ENCODE results near the gene USP17L30.
A peak's percentile ranks its signal among the peaks of the same experiment; 100 is the strongest.
"Not testable (repeated sequence)": the region's sequence is repeated elsewhere in the genome, so short reads cannot be mapped to it uniquely, and the experiment has no call there.

Gene USP17L30, protein sequence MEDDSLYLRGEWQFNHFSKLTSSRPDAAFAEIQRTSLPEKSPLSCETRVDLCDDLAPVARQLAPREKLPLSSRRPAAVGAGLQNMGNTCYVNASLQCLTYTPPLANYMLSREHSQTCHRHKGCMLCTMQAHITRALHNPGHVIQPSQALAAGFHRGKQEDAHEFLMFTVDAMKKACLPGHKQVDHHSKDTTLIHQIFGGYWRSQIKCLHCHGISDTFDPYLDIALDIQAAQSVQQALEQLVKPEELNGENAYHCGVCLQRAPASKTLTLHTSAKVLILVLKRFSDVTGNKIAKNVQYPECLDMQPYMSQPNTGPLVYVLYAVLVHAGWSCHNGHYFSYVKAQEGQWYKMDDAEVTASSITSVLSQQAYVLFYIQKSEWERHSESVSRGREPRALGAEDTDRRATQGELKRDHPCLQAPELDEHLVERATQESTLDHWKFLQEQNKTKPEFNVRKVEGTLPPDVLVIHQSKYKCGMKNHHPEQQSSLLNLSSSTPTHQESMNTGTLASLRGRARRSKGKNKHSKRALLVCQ

DNA sequence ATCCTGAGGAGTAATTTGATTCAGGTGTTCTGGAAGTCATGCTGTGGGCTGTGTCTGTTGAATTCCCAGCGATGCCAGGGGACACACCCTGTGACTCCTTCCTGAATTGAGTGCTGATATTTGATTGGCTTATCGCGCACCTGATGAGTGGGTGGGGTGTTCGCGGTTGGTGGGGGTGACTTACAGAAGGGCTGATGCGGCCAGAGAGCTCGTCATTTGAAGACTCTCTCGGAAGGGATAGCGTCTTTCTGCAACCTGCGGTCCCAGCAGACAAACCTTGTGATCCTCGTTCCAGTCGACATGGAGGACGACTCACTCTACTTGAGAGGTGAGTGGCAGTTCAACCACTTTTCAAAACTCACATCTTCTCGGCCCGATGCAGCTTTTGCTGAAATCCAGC lies at the start of gene USP17L30:
USP17L30 (plus strand) TSS at position 301 of the 400 bp plus-strand sequence; CDS start at position 301, 0 bp downstream.
- DNase-seq: not testable (repeated sequence)

DNA sequence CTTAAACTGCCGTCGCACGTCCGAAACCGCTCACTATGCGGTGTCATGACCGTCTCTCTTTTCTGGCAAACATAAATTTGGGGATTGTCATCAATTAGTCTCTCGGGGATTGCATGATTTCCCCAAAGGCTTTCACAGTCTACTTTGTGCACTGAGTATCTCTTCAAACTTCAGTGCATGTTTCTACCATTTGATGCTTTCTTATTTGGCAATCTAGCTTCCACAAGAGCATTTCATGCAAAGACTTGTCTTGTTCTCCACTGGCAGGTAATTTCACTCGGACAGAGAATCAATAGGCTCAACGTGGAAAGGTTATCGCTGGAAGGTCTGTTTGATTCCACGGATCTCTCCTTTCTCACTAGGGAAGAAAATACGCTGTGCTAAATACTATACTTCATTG lies 38.7 kb upstream of the USP17L30 start:
- DNase-seq: not testable (repeated sequence)

DNA sequence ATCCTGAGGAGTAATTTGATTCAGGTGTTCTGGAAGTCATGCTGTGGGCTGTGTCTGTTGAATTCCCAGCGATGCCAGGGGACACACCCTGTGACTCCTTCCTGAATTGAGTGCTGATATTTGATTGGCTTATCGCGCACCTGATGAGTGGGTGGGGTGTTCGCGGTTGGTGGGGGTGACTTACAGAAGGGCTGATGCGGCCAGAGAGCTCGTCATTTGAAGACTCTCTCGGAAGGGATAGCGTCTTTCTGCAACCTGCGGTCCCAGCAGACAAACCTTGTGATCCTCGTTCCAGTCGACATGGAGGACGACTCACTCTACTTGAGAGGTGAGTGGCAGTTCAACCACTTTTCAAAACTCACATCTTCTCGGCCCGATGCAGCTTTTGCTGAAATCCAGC lies 38.1 kb upstream of the USP17L30 start, which contains the start of gene USP17L24:
USP17L24 (plus strand) TSS at position 301 of the 400 bp plus-strand sequence; CDS start at position 301, 0 bp downstream.
- not testable (repeated sequence) for DNase-seq

DNA sequence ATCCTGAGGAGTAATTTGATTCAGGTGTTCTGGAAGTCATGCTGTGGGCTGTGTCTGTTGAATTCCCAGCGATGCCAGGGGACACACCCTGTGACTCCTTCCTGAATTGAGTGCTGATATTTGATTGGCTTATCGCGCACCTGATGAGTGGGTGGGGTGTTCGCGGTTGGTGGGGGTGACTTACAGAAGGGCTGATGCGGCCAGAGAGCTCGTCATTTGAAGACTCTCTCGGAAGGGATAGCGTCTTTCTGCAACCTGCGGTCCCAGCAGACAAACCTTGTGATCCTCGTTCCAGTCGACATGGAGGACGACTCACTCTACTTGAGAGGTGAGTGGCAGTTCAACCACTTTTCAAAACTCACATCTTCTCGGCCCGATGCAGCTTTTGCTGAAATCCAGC lies 33.3 kb upstream of the USP17L30 start, which contains the start of gene USP17L25:
USP17L25 (plus strand) TSS at position 301 of the 400 bp plus-strand sequence; CDS start at position 301, 0 bp downstream.
- not testable (repeated sequence) for DNase-seq

DNA sequence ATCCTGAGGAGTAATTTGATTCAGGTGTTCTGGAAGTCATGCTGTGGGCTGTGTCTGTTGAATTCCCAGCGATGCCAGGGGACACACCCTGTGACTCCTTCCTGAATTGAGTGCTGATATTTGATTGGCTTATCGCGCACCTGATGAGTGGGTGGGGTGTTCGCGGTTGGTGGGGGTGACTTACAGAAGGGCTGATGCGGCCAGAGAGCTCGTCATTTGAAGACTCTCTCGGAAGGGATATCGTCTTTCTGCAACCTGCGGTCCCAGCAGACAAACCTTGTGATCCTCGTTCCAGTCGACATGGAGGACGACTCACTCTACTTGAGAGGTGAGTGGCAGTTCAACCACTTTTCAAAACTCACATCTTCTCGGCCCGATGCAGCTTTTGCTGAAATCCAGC lies 28.6 kb upstream of the USP17L30 start, which contains the start of gene USP17L26:
USP17L26 (plus strand) TSS at position 301 of the 400 bp plus-strand sequence; CDS start at position 301, 0 bp downstream.
- not testable (repeated sequence) for DNase-seq

DNA sequence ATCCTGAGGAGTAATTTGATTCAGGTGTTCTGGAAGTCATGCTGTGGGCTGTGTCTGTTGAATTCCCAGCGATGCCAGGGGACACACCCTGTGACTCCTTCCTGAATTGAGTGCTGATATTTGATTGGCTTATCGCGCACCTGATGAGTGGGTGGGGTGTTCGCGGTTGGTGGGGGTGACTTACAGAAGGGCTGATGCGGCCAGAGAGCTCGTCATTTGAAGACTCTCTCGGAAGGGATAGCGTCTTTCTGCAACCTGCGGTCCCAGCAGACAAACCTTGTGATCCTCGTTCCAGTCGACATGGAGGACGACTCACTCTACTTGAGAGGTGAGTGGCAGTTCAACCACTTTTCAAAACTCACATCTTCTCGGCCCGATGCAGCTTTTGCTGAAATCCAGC lies 23.8 kb upstream of the USP17L30 start, which contains the start of gene USP17L5:
USP17L5 (plus strand) TSS at position 301 of the 400 bp plus-strand sequence; CDS start at position 301, 0 bp downstream.
- not testable (repeated sequence) for DNase-seq

DNA sequence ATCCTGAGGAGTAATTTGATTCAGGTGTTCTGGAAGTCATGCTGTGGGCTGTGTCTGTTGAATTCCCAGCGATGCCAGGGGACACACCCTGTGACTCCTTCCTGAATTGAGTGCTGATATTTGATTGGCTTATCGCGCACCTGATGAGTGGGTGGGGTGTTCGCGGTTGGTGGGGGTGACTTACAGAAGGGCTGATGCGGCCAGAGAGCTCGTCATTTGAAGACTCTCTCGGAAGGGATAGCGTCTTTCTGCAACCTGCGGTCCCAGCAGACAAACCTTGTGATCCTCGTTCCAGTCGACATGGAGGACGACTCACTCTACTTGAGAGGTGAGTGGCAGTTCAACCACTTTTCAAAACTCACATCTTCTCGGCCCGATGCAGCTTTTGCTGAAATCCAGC lies 19.1 kb upstream of the USP17L30 start, which contains the start of gene USP17L27:
USP17L27 (plus strand) TSS at position 301 of the 400 bp plus-strand sequence; CDS start at position 301, 0 bp downstream.
- not testable (repeated sequence) for DNase-seq

DNA sequence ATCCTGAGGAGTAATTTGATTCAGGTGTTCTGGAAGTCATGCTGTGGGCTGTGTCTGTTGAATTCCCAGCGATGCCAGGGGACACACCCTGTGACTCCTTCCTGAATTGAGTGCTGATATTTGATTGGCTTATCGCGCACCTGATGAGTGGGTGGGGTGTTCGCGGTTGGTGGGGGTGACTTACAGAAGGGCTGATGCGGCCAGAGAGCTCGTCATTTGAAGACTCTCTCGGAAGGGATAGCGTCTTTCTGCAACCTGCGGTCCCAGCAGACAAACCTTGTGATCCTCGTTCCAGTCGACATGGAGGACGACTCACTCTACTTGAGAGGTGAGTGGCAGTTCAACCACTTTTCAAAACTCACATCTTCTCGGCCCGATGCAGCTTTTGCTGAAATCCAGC lies 14.3 kb upstream of the USP17L30 start, which contains the start of gene USP17L28:
USP17L28 (plus strand) TSS at position 301 of the 400 bp plus-strand sequence; CDS start at position 301, 0 bp downstream.
- DNase-seq: not testable (repeated sequence)

DNA sequence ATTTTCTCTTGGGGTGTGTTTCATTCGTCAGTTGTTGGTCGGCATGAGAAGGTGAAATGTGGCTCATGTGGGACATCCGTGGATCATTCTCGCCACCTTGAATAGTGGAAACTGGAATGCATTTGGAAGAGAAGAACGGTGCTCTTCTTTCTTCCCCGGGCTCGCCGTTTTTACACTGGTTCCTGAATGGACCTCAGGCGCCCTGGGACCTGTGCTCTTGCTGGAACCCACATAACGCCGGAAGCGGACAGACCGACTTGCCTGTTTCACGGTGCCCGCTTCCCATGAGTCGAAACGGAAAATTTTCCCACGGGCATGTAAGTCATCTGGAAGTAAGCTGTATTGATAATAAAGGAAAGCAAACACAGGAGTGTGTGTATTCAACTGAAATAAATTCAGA lies 12.1 kb upstream of the USP17L30 start:
- not testable (repeated sequence) for DNase-seq

DNA sequence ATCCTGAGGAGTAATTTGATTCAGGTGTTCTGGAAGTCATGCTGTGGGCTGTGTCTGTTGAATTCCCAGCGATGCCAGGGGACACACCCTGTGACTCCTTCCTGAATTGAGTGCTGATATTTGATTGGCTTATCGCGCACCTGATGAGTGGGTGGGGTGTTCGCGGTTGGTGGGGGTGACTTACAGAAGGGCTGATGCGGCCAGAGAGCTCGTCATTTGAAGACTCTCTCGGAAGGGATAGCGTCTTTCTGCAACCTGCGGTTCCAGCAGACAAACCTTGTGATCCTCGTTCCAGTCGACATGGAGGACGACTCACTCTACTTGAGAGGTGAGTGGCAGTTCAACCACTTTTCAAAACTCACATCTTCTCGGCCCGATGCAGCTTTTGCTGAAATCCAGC lies 9.6 kb upstream of the USP17L30 start, which contains the start of gene USP17L29:
USP17L29 (plus strand) TSS at position 301 of the 400 bp plus-strand sequence; CDS start at position 301, 0 bp downstream.
- DNase-seq: not testable (repeated sequence)

DNA sequence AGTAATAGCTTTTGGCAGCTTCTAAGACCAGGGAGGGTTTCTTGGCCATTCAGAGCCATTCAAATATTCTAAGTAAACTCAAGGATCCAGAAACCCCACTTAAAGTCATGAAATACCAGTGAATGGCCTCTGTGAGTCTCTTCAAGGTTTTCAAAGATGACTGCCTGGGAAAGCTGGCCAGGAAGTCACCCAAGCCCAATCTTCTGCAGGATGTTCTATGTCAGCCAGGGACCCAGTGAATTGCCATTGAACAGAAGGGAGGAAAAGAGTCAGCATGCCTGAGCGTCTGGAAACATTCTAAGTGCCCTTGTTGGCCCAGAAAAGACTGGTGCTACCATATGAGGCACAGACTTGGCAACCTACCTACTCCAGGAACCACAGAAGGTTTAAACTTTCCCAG lies 17.0 kb downstream of the USP17L30 start:
- DNase-seq: not testable (repeated sequence)

DNA sequence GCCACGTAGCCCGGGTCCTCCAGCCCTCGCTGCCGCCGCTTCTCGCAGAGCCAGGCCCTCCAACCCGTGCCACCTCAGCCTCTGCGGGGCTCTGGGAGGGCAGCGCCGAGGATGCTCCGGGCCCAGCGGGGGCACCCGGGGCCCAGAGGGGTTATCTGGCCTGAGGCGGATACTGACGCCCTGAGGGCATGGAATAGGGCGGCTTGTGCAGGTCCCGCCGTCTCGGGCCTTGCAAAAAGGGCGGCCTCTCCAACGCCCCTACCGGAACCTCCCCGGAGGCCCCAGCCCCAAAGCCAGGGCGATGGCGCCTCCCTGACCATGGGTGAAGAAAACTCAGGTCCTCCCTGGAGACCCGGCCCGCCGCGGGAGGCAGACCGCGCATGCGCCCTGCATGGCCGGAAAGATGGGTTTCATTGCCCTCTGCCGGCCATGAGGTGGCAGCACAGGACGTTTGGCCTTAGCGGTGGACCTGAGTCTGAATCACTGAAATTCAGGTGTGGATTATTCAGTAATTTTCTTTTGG lies 18.1 kb downstream of the USP17L30 start:
- DNase-seq: peak in 1 of 2 experiments; percentile 1

DNA sequence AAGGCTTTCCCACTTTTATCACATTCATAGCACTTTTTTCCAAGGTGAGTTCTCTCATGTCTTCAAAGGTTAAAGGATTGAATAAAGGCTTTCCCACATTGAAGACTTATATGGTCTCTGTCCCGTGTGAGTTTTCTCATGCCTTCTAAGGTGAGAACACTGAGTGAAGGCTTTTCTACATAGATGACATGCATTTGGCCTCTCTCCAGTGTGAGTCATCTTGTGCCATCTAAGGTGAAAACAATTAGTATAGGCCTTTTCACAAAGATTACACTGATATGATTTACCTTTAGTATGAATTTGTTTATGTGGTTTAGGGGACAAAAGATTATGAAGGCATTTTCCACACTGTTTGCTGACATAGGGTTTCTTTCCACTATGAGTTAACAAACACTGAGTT lies 21.2 kb downstream of the USP17L30 start:
- DNase-seq: no peak

DNA sequence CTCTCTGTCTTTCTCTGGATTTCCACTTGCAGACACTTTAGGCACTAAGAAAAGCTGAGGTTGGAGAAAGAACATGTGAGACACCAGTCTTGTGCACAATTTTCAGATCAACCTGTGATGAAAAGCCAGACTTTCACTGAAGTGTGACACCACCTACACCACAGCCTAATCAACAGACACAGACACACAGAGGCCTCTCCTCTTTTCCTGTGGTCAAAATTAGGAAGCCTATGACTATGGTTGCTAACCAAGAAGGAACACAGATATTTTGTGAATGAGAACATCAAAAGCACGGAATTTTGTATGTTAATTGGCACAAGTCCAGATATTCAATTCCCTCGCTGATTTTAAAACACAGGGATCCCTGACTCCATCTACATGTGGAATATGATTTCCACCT lies 26.1 kb downstream of the USP17L30 start:
- DNase-seq: not testable (repeated sequence)

DNA sequence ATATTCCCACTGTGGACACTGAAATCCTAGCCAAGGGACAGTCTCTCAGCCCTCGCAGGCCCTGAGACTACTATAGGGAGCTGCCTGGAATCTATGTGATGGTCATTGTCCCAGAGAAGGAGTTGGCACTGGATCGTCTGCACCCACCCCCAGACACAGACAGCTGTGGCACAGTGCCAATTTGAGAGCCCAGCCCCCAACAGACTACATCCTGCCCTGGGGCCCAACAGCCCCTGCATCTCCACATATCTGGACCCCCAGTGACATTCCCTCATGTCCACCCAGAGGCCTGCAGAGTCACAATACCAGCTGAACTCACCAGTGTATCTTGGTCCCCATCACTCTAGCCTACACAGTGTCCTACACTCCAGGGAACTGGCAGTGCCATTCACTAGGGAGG lies 42.8 kb downstream of the USP17L30 start:
- not testable (repeated sequence) for DNase-seq

DNA sequence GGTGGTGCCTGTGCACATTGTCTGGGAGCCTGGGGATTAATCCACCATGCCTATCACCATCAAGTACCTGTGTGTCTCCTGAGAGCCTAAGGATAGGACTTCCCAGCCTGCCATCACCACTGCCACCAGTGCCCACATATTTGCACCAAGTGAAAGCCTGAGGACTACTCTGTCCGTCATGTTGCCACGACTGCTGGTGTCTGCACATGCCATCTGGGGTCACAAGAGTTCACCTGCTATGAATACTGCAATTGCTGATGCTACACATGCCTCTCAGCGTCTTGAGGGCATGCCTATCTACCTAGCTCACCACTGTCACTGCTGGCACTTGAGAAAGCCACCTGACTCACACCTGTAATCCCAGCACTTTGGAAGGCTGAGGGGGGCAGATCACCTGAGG lies 43.6 kb downstream of the USP17L30 start:
- not testable (repeated sequence) for DNase-seq

DNA sequence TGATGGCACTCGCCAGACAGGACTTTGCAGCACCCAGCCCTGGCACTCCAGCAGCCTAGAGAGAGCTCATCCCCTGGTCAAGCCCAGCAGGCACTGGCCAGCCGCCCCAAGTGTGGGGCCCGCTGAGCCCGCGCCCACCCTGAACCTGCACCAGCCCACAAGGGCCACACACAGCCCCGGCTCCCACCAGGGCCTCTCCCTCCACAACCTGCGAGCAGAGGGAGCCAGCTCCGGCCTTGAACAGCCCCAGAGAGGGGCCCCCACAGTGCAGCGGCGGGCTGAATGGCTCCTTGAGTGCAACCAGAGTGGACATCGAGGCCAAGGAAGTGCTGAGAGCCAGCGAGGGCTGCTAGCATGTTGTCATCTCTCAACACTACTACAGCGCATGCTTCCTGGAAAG lies 46.9 kb downstream of the USP17L30 start:
- no peak for DNase-seq

All from NCI-H524 (cell line).